Kidney (tissue), 14 donors: Measurements from ENCODE around the gene RANBP1. TPM values are rescaled to one million over a fixed set of nuclear protein-coding genes. Genes with fewer than 3 reads are reported as not detected.

Experiments
- DNase-seq, 5 donors: peaks; one replicate each; pipeline ENCODE4 v3.0.0-alpha.2; 2013 to 2020
- FAIRE-seq: peaks from 2 replicates; lab custom pipeline; 2012; peaks lifted over from hg19 to GRCh38; lab: Jason Lieb, UNC
- H3K27ac ChIP-seq, 2 donors: one replicate each; pipeline ENCODE4 v1.7.0; 2013; ENCODE audit warnings: low read depth in 2 of 2, low read length in 2 of 2, inconsistent platforms in 1 of 2
- H3K27me3 ChIP-seq: one replicate; pipeline ENCODE4 v1.7.1; 2013; ENCODE audit warnings: low read length, inconsistent platforms; ENCODE audit not compliant: control insufficient read depth, insufficient read depth
- H3K36me3 ChIP-seq, 3 donors: one replicate each; pipeline versions ENCODE4 v1.7.0 to v1.7.1; 2013; ENCODE audit warnings: low read length in 3 of 3, control low read depth in 1 of 3, inconsistent platforms in 1 of 3; ENCODE audit not compliant: insufficient read depth in 3 of 3, control insufficient read depth in 2 of 3
- H3K4me1 ChIP-seq, 3 donors: one replicate each; pipeline versions ENCODE4 v1.7.0 to v1.7.1; 2013; ENCODE audit warnings: low read length in 3 of 3, inconsistent platforms in 1 of 3, low read depth in 1 of 3; ENCODE audit not compliant: control insufficient read depth in 2 of 3, insufficient read depth in 2 of 3
- H3K4me3 ChIP-seq, 3 donors: one replicate each; pipeline versions ENCODE4 v1.7.0 to v1.8.1; 2013; ENCODE audit warnings: low read length in 3 of 3, control low read depth in 1 of 3, inconsistent platforms in 1 of 3
- H3K9ac ChIP-seq, 3 donors: one replicate each; pipeline versions ENCODE4 v1.7.0 to v1.7.1; 2013; ENCODE audit warnings: low read length in 3 of 3, control low read depth in 1 of 3, inconsistent platforms in 1 of 3
- H3K9me3 ChIP-seq, 3 donors: one replicate each; pipeline versions ENCODE4 v1.7.0 to v1.7.1; 2013; ENCODE audit warnings: low read length in 3 of 3, control low read depth in 1 of 3, inconsistent platforms in 1 of 3; ENCODE audit not compliant: control insufficient read depth in 2 of 3, insufficient read depth in 1 of 3
- CTCF ChIP-seq: IDR thresholded peaks from 3 replicates; pipeline ENCODE4 v1.5.1; 2012; ENCODE audit warnings: mild to moderate bottlenecking, moderate library complexity, borderline replicate concordance; ENCODE audit not compliant: insufficient read depth; ENCODE audit errors: extremely low read depth
- intact Hi-C: fragments of 100-400 bp; cut with DNase I; formaldehyde crosslinking; loops from one replicate; pipeline ENCODE4 v1.11.1; 2022
- polyA plus RNA-seq: library from polyadenylated mRNA; stranded (reverse); fragments of 350-450 nt; fragmentation: Illumina TruSeq; extraction: RNeasy Lipid Tissue Mini Kit (QIAGEN cat#74804); gene quantifications from one replicate; pipeline ENCODE4 v1.2.3, GENCODE V29; 2014; ENCODE audit warnings: low read depth, low replicate concordance; ENCODE audit not compliant: insufficient read depth
- total RNA-seq: library from RNA; stranded (reverse); fragmentation: NEBNext Ultra II Directional; extraction: Animal tissue kit (Norgen Biotek cat#: 25700); gene quantifications from one replicate; pipeline ENCODE4 v1.2.1, GENCODE V29; 2021
- donor health status: control.
- donor health status: control.
- donor health status: control.
- donor health status: control.
- donor health status: control.
- donor health status: DM: yes; HTN: yes; CAD: no.
- donor health status: Normal renal cell carcinoma (clear cell type).

RANBP1 gene
- total and polyA plus RNA-seq, 2 donors from 2014 or later, result 67.2 to 80.5 TPM

GRCh38 chr22:20126284-20127029 is 10.6 kb downstream of the RANBP1 start:
- Histone ChIP-seq H3K4me3 (no peak overlapping the region), H3K27ac (no peak overlapping the region), H3K27me3 (no peaks in the 10 kb centered on the region), H3K36me3 (peaks cover 0 to 16% (median 4%) of the 10 kb centered on the region in 3 donors), H3K4me1 (peaks cover 0 to 11% (median 0%) of the 10 kb centered on the region in 3 donors), H3K9me3 (no peaks in the 10 kb centered on the region), H3K9ac (no peak overlapping the region)
- FAIRE-seq (no peak), DNase-seq (no peak)
- no peak for TF ChIP-seq CTCF
- intact Hi-C loops, result no loop called here

DNA sequence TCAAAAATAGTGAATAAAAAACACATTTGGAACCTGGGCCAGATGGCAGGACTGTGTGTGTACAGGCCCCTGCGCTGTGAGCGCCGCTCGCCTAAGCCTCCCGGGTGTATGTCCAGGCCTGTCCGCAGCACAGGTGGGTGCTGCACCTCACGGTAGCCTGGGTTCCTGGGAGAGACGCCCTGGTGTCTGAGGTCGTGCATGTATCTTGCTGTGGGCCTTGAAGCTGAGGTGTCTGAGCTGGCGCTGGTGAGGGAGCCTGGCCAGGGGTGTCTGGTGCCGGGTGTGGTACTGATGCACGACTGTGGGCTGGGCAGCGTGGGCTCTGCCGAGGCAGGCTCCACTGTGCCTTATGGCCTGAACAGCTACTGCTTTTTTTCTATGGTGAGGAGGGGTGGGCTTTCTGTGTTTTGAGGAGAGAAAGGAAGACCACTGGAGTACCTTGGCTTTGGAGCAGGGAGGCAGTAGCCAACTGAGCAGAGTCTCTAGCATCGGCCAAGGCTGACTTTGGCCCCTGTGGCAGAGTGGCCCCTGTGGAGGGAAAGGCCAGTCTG is 11.5 kb downstream of the RANBP1 start:
- Histone ChIP-seq H3K9me3 (no peaks in the 10 kb centered on the region), H3K27me3 (no peaks in the 10 kb centered on the region), H3K9ac (no peak overlapping the region), H3K36me3 (peaks cover 0 to 13% (median 4%) of the 10 kb centered on the region in 3 donors), H3K4me3 (no peak overlapping the region), H3K27ac (no peak overlapping the region), H3K4me1 (peaks cover 0 to 12% (median 0%) of the 10 kb centered on the region in 3 donors)
- intact Hi-C loops, result no loop called here
- DNase-seq (no peak), FAIRE-seq (no peak)
- no peak for TF ChIP-seq CTCF

- Histone ChIP-seq H3K4me3 (no peak overlapping the region), H3K9ac (no peak overlapping the region), H3K27me3 (no peaks in the 10 kb centered on the region), H3K36me3 (peaks cover 0 to 12% (median 4%) of the 10 kb centered on the region in 3 donors), H3K27ac (no peak overlapping the region), H3K9me3 (no peaks in the 10 kb centered on the region), H3K4me1 (peaks cover 0 to 18% (median 0%) of the 10 kb centered on the region in 3 donors)
- FAIRE-seq (no peak), DNase-seq (no peak)
- no peak for TF ChIP-seq CTCF
- intact Hi-C loops, result no loop called here
Observed at GRCh38 chr22:20127869-20128618, 12.1 kb downstream of the RANBP1 start.
